ENCODE data around the gene MTO1.
"Not testable (repeated sequence)": the region's sequence is repeated elsewhere in the genome, so short reads cannot be mapped to it uniquely, and the experiment has no call there.

The MTO1 gene

GRCh38 chr6:73504160-73504559 lies 42.6 kb downstream of the MTO1 start:
- no peak for DNase-seq

GRCh38 chr6:73505142-73505541 lies 43.6 kb downstream of the MTO1 start:
- no peak for DNase-seq

GRCh38 chr6:73505705-73506104 lies 44.2 kb downstream of the MTO1 start:
- not testable (repeated sequence) for DNase-seq

- no peak for DNase-seq
These were observed 44.7 kb downstream of the MTO1 start for GRCh38 chr6:73506246-73506645.

- no peak for DNase-seq
These were observed 47.2 kb downstream of the MTO1 start for GRCh38 chr6:73508776-73509175.

GRCh38 chr6:73509851-73510250 lies 48.3 kb downstream of the MTO1 start:
- no peak for DNase-seq

GRCh38 chr6:73511796-73512195 lies 50.3 kb downstream of the MTO1 start:
- peak in 1 of 2 experiments; percentile 9 for DNase-seq

- no peak for DNase-seq
These were observed 51.9 kb downstream of the MTO1 start for GRCh38 chr6:73513496-73513854.

GRCh38 chr6:73514746-73515110 lies 53.2 kb downstream of the MTO1 start:
- DNase-seq, result no peak

- DNase-seq, result no peak
These were observed 53.7 kb downstream of the MTO1 start for GRCh38 chr6:73515204-73515655.

- no peak for DNase-seq
These were observed 55.3 kb downstream of the MTO1 start for GRCh38 chr6:73516514-73517489.

GRCh38 chr6:73518100-73518981 lies 56.8 kb downstream of the MTO1 start:
- not testable (repeated sequence) for DNase-seq

GRCh38 chr6:73518982-73519881 lies 57.7 kb downstream of the MTO1 start:
- DNase-seq, result not testable (repeated sequence)

- peak; percentile 78 to 84 for DNase-seq
These were observed 58.6 kb downstream of the MTO1 start for GRCh38 chr6:73519926-73520687.

- peak; percentile 100 for DNase-seq
These were observed 59.3 kb downstream of the MTO1 start, which contains the start of gene EEF1A1 for GRCh38 chr6:73520688-73521350. Gene EEF1A1 (minus strand): TSS chr6:73521032. CDS start chr6:73520026, 1,006 bp downstream.

GRCh38 chr6:73521351-73521985 lies 59.9 kb downstream of the MTO1 start:
- peak; percentile 62 to 67 for DNase-seq

- DNase-seq, result peak; percentile 65 to 72
These were observed 62.0 kb downstream of the MTO1 start for GRCh38 chr6:73523434-73524123.

- no peak for DNase-seq
These were observed 64.2 kb downstream of the MTO1 start for GRCh38 chr6:73525546-73526330.

- DNase-seq, result no peak
These were observed 67.4 kb downstream of the MTO1 start for GRCh38 chr6:73528897-73529296.

Data from activated CD4-positive, alpha-beta T cell treated with anti-CD3 and anti-CD28 coated beads, Interleukin-2, amount 50 U/mL, for 4 hours (primary cell).